ENCODE results near the gene NUP93.
"Not testable (repeated sequence)": the region's sequence is repeated elsewhere in the genome, so short reads cannot be mapped to it uniquely, and the experiment has no call there.

The NUP93 gene

DNA sequence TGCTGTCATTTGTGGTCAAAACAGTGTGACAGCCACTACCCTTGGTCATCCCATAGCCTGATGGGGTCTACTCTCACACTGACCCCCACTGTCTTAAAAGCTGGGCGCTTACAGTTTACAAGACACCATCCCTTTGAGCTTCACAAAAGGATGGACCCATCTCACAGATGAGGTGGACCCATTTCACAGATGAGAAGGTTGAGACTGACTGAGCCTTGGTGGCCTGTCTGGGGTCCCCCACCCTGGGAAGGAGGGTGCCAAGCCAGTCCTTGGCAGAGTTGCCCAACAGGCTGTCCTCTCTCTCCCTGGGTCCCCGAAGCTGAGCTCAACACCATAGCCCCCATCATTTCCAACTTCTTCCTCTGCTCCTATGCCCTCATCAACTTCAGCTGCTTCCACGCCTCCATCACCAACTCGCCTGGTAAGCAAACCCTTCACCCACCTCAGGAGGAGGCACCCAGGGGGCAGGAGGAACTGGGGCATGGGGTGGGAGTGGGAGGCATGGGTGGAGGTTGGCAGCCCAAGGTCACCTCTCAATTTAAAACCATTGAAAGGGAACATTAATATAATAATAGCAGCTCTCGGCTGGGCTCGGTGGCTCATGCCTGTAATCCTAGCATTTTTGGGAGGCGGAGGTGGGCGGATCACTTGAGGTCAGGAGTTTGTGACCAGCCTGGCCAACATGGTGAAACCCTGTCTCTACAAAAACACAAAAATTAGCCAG is 152.3 kb downstream of the NUP93 start:
- no peak for DNase-seq
- intact Hi-C loops (cut with DNase I) = no loop called here

GRCh38 chr16:56883586-56883985 is 153.7 kb downstream of the NUP93 start:
- intact Hi-C loops (cut with DNase I) = no loop called here
- DNase-seq = no peak

GRCh38 chr16:56884026-56884582 is 154.2 kb downstream of the NUP93 start:
- DNase-seq = no peak
- intact Hi-C loops (cut with DNase I) = no loop called here

GRCh38 chr16:56884929-56885328 is 155.0 kb downstream of the NUP93 start:
- intact Hi-C loops (cut with DNase I); DNase-seq: not testable (repeated sequence)

- intact Hi-C loops (cut with DNase I) = no loop called here
- no peak for DNase-seq
Measured at GRCh38 chr16:56885446-56886162, 155.7 kb downstream of the NUP93 start.

DNA sequence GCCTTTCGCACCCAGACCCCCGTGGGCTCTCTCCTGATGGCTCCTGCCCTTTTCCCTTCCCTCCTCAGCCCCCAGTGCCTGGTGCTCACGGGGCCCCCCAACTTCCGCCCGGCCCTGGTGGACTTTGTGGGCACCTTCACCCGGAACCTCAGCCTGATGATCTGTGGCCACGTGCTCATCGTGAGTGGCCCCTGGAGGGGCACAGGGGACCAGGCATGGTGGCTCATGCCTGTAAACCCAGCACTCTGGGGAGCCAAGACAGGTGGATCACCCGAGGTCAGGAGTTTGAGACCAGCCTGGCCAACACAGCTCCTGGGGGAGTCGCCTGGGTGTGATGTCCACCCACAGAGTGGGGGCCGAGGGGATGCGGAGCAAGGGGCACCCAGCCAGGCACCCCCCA is 156.4 kb downstream of the NUP93 start:
- intact Hi-C loops (cut with DNase I) = no loop called here
- no peak for DNase-seq

- intact Hi-C loops (cut with DNase I) = no loop called here
- DNase-seq = no peak
Measured at GRCh38 chr16:56886826-56887225, 156.9 kb downstream of the NUP93 start.

- no peak for DNase-seq
- intact Hi-C loops (cut with DNase I) = no loop called here
Measured at GRCh38 chr16:56888806-56889205, 158.9 kb downstream of the NUP93 start.

GRCh38 chr16:56889206-56889605 is 159.3 kb downstream of the NUP93 start:
- intact Hi-C loops (cut with DNase I) = no loop called here

DNA sequence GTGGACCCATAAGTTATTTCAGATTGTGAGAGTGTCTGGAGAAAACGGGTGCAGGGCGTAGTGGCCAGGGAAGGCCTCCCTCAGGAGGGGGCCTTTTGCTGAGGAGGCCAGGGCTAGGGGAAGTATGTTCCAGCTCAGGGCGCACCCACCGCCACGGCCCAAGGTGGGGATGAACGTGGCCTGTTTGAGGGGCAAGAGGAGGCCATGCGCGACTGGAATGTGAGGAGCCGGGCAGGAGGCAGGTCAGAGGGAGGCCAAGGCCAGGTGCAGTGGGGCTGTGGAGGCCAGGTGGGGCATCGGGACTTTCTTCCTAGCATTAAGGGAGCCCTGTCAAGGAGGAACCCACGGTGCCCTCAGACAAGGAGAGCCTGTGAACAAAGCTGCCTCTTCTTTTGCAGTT is 161.8 kb downstream of the NUP93 start:
- DNase-seq = no peak
- intact Hi-C loops (cut with DNase I) = no loop called here

More at GRCh38 chr16:56889206-56889605, 159.3 kb downstream of the NUP93 start:
- no peak for DNase-seq

DNA sequence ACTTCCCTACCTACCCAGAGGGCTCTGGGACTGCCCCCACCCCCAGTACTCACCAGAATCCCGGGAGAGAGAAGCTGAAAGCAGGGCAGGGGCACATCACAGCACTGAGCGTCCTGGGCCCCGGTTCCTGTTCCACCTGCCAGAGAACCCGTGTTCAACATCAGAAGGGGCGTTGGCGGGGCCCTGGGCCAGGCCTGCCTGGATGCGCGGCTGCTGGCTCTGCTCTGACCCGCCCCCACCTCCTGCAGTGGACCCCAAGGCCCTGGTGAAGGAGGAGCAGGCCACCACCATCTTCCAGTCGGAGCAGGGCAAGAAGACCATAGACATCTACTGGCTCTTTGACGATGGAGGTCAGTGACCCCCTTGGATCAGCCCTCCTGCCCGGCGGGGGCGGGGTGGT is 162.8 kb downstream of the NUP93 start:
- intact Hi-C loops (cut with DNase I) = no loop called here
- DNase-seq = no peak

GRCh38 chr16:56894331-56894917 is 164.5 kb downstream of the NUP93 start:
- no peak for DNase-seq
- intact Hi-C loops (cut with DNase I) = no loop called here

- no peak for DNase-seq
- intact Hi-C loops (cut with DNase I) = no loop called here
Measured at GRCh38 chr16:56895813-56896212, 165.9 kb downstream of the NUP93 start.

DNA sequence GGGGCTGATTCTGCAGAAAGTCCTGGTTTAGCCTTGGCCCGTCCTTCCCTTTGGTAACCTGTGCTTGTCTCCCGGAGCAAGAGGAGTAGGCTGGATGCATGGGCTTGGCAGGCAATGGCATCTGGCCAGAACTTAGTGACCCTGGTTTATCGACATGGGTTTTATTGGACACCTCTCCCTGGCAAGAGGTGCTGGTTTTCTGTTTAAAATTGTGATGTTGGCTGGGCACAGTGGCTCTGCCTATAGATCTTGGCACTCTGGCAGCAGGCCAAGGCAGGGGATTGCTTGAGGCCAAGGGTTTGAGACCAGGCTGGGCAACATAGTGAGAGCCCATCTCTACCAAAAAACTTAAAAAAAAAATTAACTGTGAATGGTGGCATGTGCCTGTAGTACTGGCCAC is 166.3 kb downstream of the NUP93 start:
- DNase-seq = no peak
- intact Hi-C loops (cut with DNase I) = no loop called here

GRCh38 chr16:56897026-56897799 is 167.3 kb downstream of the NUP93 start:
- no peak for DNase-seq
- intact Hi-C loops (cut with DNase I) = no loop called here

- intact Hi-C loops (cut with DNase I) = no loop called here
- no peak for DNase-seq
Measured at GRCh38 chr16:56898847-56899246, 168.9 kb downstream of the NUP93 start.
